Measurements from ENCODE around the gene FOXL3. TPM values are rescaled to one million over a fixed set of nuclear protein-coding genes. Genes with fewer than 3 reads are reported as not detected.

Gene FOXL3
- total RNA-seq, 2 experiments from 2014 or later, result not detected

GRCh38 chr7:280461-280860 lies 9.5 kb upstream of the FOXL3 start:
- DNase-seq (no peak), ATAC-seq (no peak)
- no peaks in the 10 kb centered on the region for H3K4me1 Mint-ChIP-seq
- no peaks in the 10 kb centered on the region for H3K9me3 Mint-ChIP-seq (ENCODE audit: low read depth)
- H3K27me3 Mint-ChIP-seq, result peaks cover 5% of the 10 kb centered on the region
- no peak overlapping the region for H3K27ac Mint-ChIP-seq
- no peak overlapping the region for H3K4me3 Mint-ChIP-seq
- no peaks in the 10 kb centered on the region for H3K36me3 Mint-ChIP-seq
- CTCF ChIA-PET, result no interaction called here

DNA sequence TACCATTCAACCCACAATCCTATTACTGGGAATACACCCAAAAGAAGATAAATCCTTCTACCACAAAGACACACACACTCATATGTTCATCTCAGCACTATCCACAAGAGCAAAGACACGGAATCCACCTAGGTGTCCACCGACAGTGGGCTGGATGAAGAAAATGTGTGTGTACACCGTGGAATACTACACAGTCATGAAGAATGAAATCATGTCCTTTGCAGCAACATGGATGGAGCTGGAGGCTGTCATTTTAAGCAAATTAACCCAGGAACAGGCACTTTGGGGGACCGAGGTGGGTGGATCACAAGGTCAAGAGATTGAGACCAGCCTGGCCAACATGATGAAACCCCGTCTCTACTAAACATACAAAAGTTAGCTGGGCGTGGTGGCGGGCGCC lies 8.3 kb upstream of the FOXL3 start:
- Mint-ChIP-seq H3K9me3 (ENCODE audit: low read depth) (no peaks in the 10 kb centered on the region), H3K4me3 (no peak overlapping the region), H3K36me3 (no peaks in the 10 kb centered on the region), H3K27me3 (peaks cover 5% of the 10 kb centered on the region), H3K4me1 (no peaks in the 10 kb centered on the region), H3K27ac (no peak overlapping the region)
- CTCF ChIA-PET, result no interaction called here
- ATAC-seq (no peak), DNase-seq (no peak)

- no peak for ATAC-seq
- H3K4me1 Mint-ChIP-seq, result no peaks in the 10 kb centered on the region
- H3K27ac Mint-ChIP-seq, result no peak overlapping the region
- CTCF ChIA-PET, result no interaction called here
- no peaks in the 10 kb centered on the region for H3K9me3 Mint-ChIP-seq (ENCODE audit: low read depth)
- peaks cover 7% of the 10 kb centered on the region for H3K27me3 Mint-ChIP-seq
- no peak overlapping the region for H3K4me3 Mint-ChIP-seq
- no peaks in the 10 kb centered on the region for H3K36me3 Mint-ChIP-seq
- no peak for DNase-seq
Observed at GRCh38 chr7:282621-283020, 7.3 kb upstream of the FOXL3 start.

DNA sequence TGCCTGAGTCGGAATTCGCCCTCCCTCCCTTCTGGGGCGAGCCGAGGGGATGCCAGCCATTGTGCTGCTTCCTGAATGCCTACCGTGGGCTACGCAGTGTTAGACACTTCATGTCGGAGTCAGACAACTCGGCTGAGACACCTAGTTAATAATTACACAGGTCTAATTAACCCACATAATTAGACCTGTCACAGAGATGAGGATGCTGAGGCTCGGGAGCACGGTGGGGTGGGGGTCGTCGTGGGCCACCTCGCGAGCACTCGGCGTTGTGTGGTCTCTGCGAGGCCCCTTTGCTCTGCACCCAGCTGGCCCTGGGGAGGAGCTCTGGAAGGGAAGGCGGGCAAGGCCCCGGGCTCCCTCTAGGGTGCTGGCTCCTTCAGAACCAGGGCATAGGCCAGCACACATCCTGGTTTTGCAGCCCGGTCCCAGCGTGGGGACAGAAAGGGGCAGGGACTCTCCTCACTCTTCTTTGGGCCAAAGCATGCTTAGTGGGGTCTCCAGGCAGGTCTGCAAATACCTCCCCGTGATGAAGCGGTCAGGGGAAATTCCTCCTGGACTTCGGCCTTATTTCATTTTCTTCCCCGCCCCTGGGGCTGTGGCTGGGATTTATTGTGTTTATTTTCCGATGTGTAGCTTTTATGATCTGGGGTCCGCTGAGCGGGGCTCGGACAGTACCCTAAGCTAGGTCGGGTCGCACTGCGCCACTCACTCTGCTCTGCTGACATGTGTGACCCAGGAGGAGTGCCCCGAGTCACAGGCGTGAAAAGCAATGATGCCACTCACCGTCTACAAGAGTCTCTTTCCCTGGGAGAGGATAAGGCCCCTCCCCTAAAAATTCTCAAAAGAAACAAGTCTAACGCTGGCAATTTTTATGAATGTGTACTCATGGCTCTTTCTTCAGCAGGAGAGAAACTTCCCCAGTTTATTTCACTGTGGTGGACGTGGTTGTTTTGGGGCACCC lies 4.9 kb upstream of the FOXL3 start:
- CTCF ChIA-PET, result no interaction called here
- Mint-ChIP-seq H3K9me3 (ENCODE audit: low read depth) (no peaks in the 10 kb centered on the region), H3K27me3 (peaks cover 14% of the 10 kb centered on the region), H3K4me1 (no peaks in the 10 kb centered on the region), H3K27ac (no peak overlapping the region), H3K4me3 (no peak overlapping the region), H3K36me3 (no peaks in the 10 kb centered on the region)
- ATAC-seq (no peak), DNase-seq (no peak)

GRCh38 chr7:285731-286130 lies 4.2 kb upstream of the FOXL3 start:
- Mint-ChIP-seq H3K9me3 (ENCODE audit: low read depth) (no peaks in the 10 kb centered on the region), H3K27me3 (peaks cover 20% of the 10 kb centered on the region), H3K4me3 (no peak overlapping the region), H3K36me3 (no peaks in the 10 kb centered on the region), H3K27ac (no peak overlapping the region), H3K4me1 (no peaks in the 10 kb centered on the region)
- ATAC-seq (no peak), DNase-seq (no peak)
- CTCF ChIA-PET, result no interaction called here

DNA sequence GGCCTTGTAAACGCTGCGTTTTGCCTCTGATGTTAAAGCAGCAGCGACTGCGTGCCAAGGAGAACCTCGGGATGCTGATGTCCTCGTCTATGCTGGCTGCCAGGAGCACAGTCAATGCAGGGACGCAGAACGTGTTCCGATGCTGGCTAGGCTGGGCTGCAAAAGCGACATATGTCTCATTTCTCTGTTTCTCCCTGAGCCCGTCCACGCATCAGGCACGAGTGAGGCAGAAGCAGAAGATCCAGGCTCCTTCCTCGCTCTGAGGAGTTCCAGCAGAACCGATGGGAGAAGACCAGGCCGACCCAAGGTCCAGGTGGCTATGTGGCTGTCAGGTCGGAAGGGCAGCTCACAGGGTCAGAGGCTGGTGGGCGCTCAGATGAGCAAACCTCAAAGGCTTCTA lies 3.7 kb upstream of the FOXL3 start:
- no peaks in the 10 kb centered on the region for H3K9me3 Mint-ChIP-seq (ENCODE audit: low read depth)
- H3K4me1 Mint-ChIP-seq, result no peaks in the 10 kb centered on the region
- ATAC-seq (no peak), DNase-seq (no peak)
- H3K4me3 Mint-ChIP-seq, result no peak overlapping the region
- H3K27me3 Mint-ChIP-seq, result peaks cover 21% of the 10 kb centered on the region
- H3K27ac Mint-ChIP-seq, result no peak overlapping the region
- CTCF ChIA-PET, result no interaction called here
- H3K36me3 Mint-ChIP-seq, result no peaks in the 10 kb centered on the region

GRCh38 chr7:288671-289101 lies 1.3 kb upstream of the FOXL3 start:
- Mint-ChIP-seq H3K27ac (no peak overlapping the region), H3K9me3 (ENCODE audit: low read depth) (no peaks in the 10 kb centered on the region), H3K4me3 (no peak overlapping the region), H3K27me3 (peaks cover 40% of the 10 kb centered on the region), H3K36me3 (no peaks in the 10 kb centered on the region), H3K4me1 (no peaks in the 10 kb centered on the region)
- DNase-seq (no peak), ATAC-seq (no peak)
- CTCF ChIA-PET, result no interaction called here

DNA sequence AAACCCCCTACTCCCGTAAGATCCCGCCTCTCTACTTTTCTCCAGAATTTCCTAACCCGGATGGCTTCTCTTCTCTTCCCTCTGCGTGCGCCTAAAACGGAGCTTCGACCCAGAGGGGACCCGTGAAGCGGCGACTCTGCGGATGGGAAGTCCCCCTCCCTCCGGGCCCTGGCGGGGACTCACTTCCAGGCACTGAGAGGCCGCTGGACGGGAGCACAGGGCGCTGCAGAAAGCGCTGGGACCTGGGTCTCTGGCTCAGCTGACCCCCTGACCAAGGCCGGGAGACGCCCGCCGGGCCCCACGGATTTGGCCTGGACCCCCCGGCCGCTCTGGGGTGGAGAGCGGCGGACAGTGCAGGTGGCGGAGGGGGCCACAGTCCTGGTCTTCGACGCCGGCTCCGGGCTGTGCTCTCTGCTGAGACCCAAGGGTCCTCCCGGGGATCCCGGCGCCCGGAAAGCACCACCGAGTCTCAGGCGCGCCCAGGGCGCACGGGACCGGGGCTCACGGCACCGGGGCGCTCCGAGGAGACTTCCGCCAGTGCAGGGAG lies 688 bp upstream of the FOXL3 start:
- no peaks in the 10 kb centered on the region for H3K9me3 Mint-ChIP-seq (ENCODE audit: low read depth)
- ATAC-seq (no peak), DNase-seq (no peak)
- H3K27ac Mint-ChIP-seq, result no peak overlapping the region
- H3K27me3 Mint-ChIP-seq, result peaks cover 40% of the 10 kb centered on the region
- CTCF ChIA-PET, result no interaction called here
- no peak overlapping the region for H3K4me3 Mint-ChIP-seq
- no peaks in the 10 kb centered on the region for H3K36me3 Mint-ChIP-seq
- H3K4me1 Mint-ChIP-seq, result no peaks in the 10 kb centered on the region

- Mint-ChIP-seq H3K27me3 (peaks cover 40% of the 10 kb centered on the region), H3K4me3 (no peak overlapping the region), H3K36me3 (no peaks in the 10 kb centered on the region), H3K4me1 (no peaks in the 10 kb centered on the region), H3K27ac (no peak overlapping the region), H3K9me3 (ENCODE audit: low read depth) (no peaks in the 10 kb centered on the region)
- CTCF ChIA-PET, result no interaction called here
- DNase-seq, result no peak
- no peak for ATAC-seq
Observed at GRCh38 chr7:290554-291372, 793 bp downstream of the FOXL3 start.

DNA sequence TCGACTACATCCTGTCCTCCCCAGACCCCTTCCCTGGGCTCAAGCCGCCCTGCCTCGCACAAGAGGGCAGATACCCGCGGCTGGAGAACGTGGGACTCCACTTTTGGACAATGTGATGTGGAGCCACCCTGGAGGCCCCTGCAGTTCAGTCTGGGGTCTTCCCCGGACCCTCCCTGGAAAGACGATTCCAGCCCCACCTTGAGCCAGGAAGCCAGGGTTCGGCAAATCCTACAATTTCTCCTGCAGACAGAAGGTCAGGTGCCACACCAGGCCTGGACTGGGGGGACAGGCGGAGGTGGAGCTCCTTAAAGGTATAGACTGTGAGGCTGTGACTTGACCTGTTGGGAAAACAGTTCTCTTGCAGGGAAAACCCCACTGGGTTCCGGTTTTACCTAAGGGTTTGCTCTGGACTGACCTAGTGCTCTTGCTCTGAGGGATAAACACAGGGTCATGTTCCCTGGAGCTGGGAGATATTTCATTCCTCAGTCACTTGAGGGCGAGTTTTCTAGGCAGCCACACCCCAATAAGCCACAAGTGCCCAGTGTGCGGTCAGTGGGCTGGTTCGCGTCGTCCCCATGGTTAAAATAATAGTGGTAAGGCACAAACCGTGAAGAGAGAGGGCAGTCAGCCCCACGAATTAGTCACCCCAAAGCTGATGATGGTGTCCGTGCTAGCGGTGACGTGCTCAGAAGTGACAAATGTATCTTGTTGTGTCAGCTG lies 1.6 kb downstream of the FOXL3 start:
- Mint-ChIP-seq H3K27me3 (peaks cover 40% of the 10 kb centered on the region), H3K36me3 (no peaks in the 10 kb centered on the region), H3K4me1 (no peaks in the 10 kb centered on the region), H3K27ac (no peak overlapping the region), H3K4me3 (no peak overlapping the region), H3K9me3 (ENCODE audit: low read depth) (no peaks in the 10 kb centered on the region)
- no peak for ATAC-seq
- CTCF ChIA-PET, result no interaction called here
- no peak for DNase-seq

- Mint-ChIP-seq H3K36me3 (no peaks in the 10 kb centered on the region), H3K4me3 (no peak overlapping the region), H3K27me3 (peaks cover 40% of the 10 kb centered on the region), H3K9me3 (ENCODE audit: low read depth) (no peaks in the 10 kb centered on the region), H3K4me1 (no peaks in the 10 kb centered on the region), H3K27ac (no peak overlapping the region)
- DNase-seq (no peak), ATAC-seq (no peak)
- CTCF ChIA-PET, result no interaction called here
Observed at GRCh38 chr7:292226-292625, 2.3 kb downstream of the FOXL3 start.

DNA sequence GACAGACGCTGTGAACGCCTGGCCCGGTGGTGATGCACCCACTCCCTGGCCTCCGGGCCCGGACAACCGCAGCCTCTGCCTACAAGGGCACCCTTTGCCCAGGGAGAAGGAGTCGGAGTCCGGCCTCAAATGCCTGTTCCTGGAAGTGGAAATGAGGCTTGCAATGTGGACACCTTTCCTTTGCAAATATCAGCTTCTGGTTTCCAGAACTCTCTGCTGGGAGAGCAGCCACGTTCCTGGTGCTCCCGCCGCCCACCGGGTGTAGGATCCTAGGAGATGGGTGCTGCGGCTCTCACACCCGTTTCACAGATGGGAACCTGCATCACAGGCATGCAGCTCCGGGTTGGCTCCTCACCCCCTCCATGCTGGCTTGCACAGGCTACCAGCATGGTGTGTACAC lies 2.9 kb downstream of the FOXL3 start:
- no peak overlapping the region for H3K27ac Mint-ChIP-seq
- CTCF ChIA-PET, result no interaction called here
- DNase-seq (no peak), ATAC-seq (no peak)
- H3K4me1 Mint-ChIP-seq, result no peaks in the 10 kb centered on the region
- H3K27me3 Mint-ChIP-seq, result peaks cover 37% of the 10 kb centered on the region
- no peaks in the 10 kb centered on the region for H3K36me3 Mint-ChIP-seq
- no peaks in the 10 kb centered on the region for H3K9me3 Mint-ChIP-seq (ENCODE audit: low read depth)
- no peak overlapping the region for H3K4me3 Mint-ChIP-seq

GRCh38 chr7:293681-294439 lies 3.9 kb downstream of the FOXL3 start:
- Mint-ChIP-seq H3K36me3 (no peaks in the 10 kb centered on the region), H3K4me3 (no peak overlapping the region), H3K9me3 (ENCODE audit: low read depth) (no peaks in the 10 kb centered on the region), H3K27ac (no peak overlapping the region), H3K4me1 (no peaks in the 10 kb centered on the region), H3K27me3 (peaks cover 29% of the 10 kb centered on the region)
- CTCF ChIA-PET, result no interaction called here
- DNase-seq, result no peak
- no peak for ATAC-seq
